ENCODE measurements around the gene HLX.

Gene HLX

DNA sequence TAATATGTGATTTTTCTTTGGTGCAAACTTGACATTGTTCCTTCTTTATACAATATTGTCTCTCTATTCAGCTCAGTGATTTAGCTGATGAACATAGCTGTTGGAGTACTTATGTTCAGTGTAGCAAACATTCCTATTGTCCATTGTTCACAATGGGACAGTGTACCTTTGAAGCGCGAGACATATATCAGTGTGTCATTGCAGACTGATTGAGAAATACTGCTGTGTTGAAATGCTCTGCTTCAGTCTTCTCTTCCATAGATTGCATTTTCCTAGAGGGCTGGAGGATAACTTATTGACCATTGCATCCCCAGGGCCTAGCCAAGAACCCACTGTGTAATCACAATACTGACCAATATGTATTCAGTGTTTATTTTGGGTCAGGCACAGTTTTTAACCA, 46.5 kb downstream of the HLX start:
- TF ChIP-seq, protein P1, sequence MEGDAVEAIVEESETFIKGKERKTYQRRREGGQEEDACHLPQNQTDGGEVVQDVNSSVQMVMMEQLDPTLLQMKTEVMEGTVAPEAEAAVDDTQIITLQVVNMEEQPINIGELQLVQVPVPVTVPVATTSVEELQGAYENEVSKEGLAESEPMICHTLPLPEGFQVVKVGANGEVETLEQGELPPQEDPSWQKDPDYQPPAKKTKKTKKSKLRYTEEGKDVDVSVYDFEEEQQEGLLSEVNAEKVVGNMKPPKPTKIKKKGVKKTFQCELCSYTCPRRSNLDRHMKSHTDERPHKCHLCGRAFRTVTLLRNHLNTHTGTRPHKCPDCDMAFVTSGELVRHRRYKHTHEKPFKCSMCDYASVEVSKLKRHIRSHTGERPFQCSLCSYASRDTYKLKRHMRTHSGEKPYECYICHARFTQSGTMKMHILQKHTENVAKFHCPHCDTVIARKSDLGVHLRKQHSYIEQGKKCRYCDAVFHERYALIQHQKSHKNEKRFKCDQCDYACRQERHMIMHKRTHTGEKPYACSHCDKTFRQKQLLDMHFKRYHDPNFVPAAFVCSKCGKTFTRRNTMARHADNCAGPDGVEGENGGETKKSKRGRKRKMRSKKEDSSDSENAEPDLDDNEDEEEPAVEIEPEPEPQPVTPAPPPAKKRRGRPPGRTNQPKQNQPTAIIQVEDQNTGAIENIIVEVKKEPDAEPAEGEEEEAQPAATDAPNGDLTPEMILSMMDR (conservative IDR thresholded peaks at IDR 0.05; ENCODE audit: low read depth, low read length): no peak
- DNase-seq (ENCODE audit: low read depth): no peak
- H3K4me3 ChIP-seq (ENCODE audit: low read length): no peak overlapping the region

DNA sequence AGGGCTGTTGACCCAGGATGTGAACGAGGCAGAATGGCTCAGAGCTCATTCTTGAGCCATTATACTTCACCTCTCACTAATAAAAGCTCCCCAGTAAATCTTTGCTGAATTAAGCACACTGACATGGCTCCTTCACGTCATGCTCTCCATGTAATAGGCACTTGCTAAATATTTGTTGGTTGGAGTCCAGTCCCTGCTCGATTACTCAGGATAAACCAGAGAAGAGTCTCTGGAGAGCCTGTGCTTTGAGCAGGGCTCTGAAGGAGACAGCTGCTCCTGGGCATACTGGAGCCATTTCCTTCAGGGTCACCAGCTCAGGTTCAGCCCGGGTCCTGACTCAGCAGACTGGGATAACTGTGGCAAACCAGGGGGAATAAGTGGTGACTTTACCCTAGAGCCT, 46.9 kb downstream of the HLX start:
- peak; percentile 3 for DNase-seq (ENCODE audit: low read depth)
- TF ChIP-seq, protein P1 (conservative IDR thresholded peaks at IDR 0.05; ENCODE audit: low read depth, low read length): no peak
- H3K4me3 ChIP-seq (ENCODE audit: low read length): no peak overlapping the region

DNA sequence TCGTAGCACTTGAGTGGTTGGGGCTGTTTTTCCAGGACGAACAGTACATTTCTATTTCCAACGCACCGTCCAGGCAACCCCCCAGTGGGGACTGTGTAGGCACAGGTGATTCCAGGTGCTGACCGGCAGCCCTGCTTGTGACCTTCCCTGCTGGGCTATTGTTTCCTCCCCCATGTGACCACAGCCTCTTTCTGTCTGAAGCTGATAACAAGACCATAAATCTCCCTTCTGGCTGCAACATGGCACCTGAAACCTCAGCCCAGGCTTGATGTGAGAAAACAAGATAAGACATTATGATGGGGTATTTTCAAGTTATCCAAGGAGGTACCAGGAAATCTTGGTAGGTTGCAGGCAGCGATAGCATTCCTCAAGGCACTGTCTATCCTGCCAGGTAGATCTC, 48.2 kb downstream of the HLX start:
- TF ChIP-seq, protein P1 (conservative IDR thresholded peaks at IDR 0.05; ENCODE audit: low read depth, low read length): no peak
- DNase-seq (ENCODE audit: low read depth): no peak
- no peak overlapping the region for H3K4me3 ChIP-seq (ENCODE audit: low read length)

DNA sequence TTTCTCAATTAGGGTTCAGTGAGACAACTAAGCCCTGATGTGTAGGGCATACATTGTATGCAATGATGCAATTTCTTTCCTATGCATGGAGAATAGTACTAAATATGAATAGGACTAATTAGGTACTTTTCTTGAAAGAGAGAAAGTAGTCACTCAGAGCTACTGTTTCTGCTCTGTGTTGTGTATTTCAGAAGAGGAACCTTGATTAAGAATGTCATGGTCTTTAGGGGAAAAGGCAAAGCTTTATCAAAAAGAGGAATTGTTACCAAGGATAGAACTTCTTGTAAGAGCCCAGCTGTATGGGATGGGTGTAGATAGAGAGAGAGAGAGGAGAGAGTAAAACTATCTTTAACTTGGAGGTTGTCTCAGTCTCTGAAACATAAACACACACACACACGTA, 49.1 kb downstream of the HLX start:
- H3K4me3 ChIP-seq (ENCODE audit: low read length): no peak overlapping the region
- no peak for DNase-seq (ENCODE audit: low read depth)
- TF ChIP-seq, protein P1 (conservative IDR thresholded peaks at IDR 0.05; ENCODE audit: low read depth, low read length): no peak

DNA sequence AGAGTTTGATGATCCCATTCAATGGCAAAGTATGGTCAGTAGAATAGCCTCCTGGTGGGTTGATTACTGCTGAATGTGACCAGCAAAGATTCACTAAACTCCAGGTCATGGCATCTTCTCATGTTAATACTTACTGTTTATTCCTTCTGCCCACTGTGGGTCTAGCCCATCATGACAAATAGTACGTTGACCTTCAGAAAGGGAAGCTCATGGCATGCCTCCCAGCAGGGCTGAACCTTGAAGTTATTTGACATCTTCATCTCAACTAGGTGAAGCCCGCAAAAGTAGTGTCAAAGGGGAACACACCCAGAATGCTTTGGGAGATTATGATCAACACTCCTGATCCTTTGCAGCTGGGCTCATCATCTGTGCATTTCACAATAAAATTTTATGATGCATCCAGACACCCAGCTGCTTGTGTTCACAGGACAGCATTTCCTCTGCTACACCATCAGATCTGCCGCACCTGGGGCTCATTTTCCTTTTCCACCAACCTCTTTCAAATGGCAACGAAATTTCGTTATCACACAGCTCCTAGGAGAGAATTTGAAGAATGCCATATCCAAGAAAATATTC, 49.6 kb downstream of the HLX start:
- TF ChIP-seq, protein P1 (conservative IDR thresholded peaks at IDR 0.05; ENCODE audit: low read depth, low read length): no peak
- no peak overlapping the region for H3K4me3 ChIP-seq (ENCODE audit: low read length)
- DNase-seq (ENCODE audit: low read depth): no peak

DNA sequence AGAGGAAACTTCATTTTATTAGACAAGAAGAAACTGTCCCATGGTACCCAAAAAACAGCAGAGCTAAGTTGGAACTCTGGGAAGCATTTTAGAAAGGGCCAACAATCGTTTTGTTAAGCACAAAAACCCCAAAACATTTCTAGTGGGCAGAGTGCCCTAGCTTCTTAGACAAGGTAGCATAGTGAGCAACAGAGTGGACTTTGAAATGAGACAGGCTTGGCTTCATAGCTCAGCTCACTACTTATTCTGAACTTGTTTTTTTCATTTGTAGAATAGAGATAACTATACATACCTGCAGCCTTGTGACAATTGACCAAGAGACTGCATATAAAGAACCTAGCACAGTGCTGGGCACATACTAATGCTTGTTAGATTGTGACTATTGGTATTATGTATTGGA, 50.1 kb downstream of the HLX start:
- no peak for DNase-seq (ENCODE audit: low read depth)
- TF ChIP-seq, protein P1 (conservative IDR thresholded peaks at IDR 0.05; ENCODE audit: low read depth, low read length): no peak

More for the DNA sequence above, 50.1 kb downstream of the HLX start:
- H3K4me3 ChIP-seq (ENCODE audit: low read length): no peak overlapping the region

All from retinal pigment epithelial cell (primary cell).